ENCODE measurements around the gene EYA2.

DNA sequence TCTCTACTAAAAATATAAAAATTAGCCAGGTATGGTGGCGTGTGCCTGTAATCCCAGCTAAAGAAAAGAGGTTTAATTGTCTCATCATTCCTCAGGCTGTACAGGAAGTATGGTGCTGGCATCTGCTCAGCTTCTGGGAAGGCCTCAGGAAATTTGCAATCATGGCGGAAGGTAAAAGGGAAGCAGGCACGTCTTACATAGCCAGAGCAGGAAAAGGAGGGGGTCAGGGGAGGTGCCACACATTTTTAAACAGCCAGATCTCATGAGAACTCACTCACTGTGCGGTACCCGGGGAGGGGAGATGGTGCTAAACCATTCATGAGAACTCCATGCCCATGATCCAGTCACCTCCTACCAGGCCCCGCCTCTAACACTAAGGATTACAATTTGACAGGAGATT lies 191.7 kb downstream of the EYA2 start:
- TF ChIP-seq, protein P1, sequence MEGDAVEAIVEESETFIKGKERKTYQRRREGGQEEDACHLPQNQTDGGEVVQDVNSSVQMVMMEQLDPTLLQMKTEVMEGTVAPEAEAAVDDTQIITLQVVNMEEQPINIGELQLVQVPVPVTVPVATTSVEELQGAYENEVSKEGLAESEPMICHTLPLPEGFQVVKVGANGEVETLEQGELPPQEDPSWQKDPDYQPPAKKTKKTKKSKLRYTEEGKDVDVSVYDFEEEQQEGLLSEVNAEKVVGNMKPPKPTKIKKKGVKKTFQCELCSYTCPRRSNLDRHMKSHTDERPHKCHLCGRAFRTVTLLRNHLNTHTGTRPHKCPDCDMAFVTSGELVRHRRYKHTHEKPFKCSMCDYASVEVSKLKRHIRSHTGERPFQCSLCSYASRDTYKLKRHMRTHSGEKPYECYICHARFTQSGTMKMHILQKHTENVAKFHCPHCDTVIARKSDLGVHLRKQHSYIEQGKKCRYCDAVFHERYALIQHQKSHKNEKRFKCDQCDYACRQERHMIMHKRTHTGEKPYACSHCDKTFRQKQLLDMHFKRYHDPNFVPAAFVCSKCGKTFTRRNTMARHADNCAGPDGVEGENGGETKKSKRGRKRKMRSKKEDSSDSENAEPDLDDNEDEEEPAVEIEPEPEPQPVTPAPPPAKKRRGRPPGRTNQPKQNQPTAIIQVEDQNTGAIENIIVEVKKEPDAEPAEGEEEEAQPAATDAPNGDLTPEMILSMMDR (conservative IDR thresholded peaks at IDR 0.05): no peak
- no peak for TF ChIP-seq ZFX (IDR thresholded peaks at IDR 0.05)

All from C4-2B (cell line).